Measurements from ENCODE around the gene RAB15. TPM values are rescaled to one million over a fixed set of nuclear protein-coding genes. Genes with fewer than 3 reads are reported as not detected.

The RAB15 gene
- total RNA-seq, 1 donor from 2014 or later, result 36.3 TPM

DNA sequence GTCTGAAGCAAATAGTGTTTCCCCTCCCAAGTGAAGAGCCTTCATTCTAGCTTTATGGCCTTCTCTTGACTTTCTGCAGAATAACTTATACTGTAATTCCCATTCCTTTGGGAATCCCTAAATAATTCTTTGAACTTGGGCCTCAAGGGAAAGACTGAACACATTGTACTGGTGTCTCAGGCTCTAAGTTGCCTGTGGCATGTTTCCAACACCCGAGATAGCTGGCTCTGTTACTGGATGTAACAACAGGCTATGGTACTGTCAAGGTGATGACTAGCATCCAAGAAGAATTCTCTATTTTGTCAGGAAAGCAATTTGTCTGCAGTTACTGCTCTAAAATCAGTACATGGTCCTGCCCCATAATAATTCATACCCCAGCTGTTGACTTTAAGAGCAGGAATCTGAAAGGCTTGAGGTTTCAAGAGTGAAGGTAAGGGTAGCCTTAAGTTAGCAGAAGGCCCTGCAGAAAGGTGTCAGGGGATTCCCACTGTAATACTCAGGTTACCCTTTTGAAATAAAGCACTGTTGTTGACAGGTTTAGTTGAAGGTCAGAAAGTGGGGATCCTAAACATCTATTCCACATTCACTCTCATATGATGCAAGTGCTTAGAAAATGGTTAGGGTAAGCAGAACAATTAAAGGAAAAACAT, 34.8 kb downstream of the RAB15 start:
- Histone ChIP-seq H3K27me3 (ENCODE audit: insufficient read depth, low read length) (no peaks in the 10 kb centered on the region), H3K79me2 (ENCODE audit: insufficient read depth, low read length) (no peaks in the 10 kb centered on the region), H3K27ac (ENCODE audit: low read depth, low read length) (no peak overlapping the region), H4K20me1 (ENCODE audit: insufficient read depth, low read length) (peaks cover 27% of the 10 kb centered on the region), H3K9me3 (ENCODE audit: insufficient read depth, low read depth, low read length) (no peaks in the 10 kb centered on the region), H3K4me3 (ENCODE audit: insufficient read depth, low read depth, low read length) (no peak overlapping the region), H2AFZ (ENCODE audit: low read depth, low read length) (no peak overlapping the region), H3K36me3 (ENCODE audit: insufficient read depth, low read length) (peaks cover 8% of the 10 kb centered on the region), H3K4me2 (ENCODE audit: low read length) (no peak overlapping the region), H3K4me1 (ENCODE audit: insufficient read depth, low read length) (no peaks in the 10 kb centered on the region), H3K9ac (ENCODE audit: low read length) (no peak overlapping the region)
- Mint-ChIP-seq H3K4me3 (ENCODE audit: unreplicated experiment) (no peak overlapping the region), H3K4me1 (ENCODE audit: low read depth, unreplicated experiment) (peaks cover 2% of the 10 kb centered on the region), H3K9me3 (ENCODE audit: unreplicated experiment) (no peaks in the 10 kb centered on the region), H3K27me3 (ENCODE audit: low read depth, unreplicated experiment) (no peaks in the 10 kb centered on the region), H3K27ac (ENCODE audit: unreplicated experiment) (no peak overlapping the region), H3K36me3 (ENCODE audit: low read depth, unreplicated experiment) (peaks cover 8% of the 10 kb centered on the region)
- FAIRE-seq, result no peak
- no peak for DNase-seq (ENCODE audit: low read depth)
- no peak for TF ChIP-seq EZH2 (IDR thresholded peaks at IDR 0.05; ENCODE audit: insufficient read depth, low read length)
- TF ChIP-seq, protein P1, sequence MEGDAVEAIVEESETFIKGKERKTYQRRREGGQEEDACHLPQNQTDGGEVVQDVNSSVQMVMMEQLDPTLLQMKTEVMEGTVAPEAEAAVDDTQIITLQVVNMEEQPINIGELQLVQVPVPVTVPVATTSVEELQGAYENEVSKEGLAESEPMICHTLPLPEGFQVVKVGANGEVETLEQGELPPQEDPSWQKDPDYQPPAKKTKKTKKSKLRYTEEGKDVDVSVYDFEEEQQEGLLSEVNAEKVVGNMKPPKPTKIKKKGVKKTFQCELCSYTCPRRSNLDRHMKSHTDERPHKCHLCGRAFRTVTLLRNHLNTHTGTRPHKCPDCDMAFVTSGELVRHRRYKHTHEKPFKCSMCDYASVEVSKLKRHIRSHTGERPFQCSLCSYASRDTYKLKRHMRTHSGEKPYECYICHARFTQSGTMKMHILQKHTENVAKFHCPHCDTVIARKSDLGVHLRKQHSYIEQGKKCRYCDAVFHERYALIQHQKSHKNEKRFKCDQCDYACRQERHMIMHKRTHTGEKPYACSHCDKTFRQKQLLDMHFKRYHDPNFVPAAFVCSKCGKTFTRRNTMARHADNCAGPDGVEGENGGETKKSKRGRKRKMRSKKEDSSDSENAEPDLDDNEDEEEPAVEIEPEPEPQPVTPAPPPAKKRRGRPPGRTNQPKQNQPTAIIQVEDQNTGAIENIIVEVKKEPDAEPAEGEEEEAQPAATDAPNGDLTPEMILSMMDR (IDR thresholded peaks at IDR 0.05; ENCODE audit: insufficient read depth, low read depth, low read length), result no peak

DNA sequence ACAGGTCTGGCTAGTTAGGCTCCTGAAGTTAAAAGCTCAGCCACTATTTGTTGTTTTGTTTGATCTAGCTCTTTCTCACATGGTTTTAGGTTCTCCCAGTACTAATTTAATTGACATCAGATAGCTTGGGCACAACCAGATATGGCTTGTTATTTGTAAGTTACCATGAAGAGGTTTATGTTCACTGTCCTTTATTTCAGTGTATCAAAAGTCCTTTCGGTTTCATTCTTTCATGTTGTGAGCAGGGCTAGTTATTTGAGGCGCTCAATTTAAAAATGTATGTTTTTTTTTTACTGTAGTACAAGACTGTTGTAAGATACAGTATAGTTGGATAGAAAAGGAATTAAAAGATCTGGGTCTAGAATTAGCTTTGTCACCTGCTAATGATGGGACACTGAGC, 36.6 kb downstream of the RAB15 start:
- TF ChIP-seq, protein P1 (IDR thresholded peaks at IDR 0.05; ENCODE audit: insufficient read depth, low read depth, low read length), result no peak
- Histone ChIP-seq H3K36me3 (ENCODE audit: insufficient read depth, low read length) (peaks cover 18% of the 10 kb centered on the region), H3K9me3 (ENCODE audit: insufficient read depth, low read depth, low read length) (no peaks in the 10 kb centered on the region), H3K4me1 (ENCODE audit: insufficient read depth, low read length) (no peaks in the 10 kb centered on the region), H4K20me1 (ENCODE audit: insufficient read depth, low read length) (peaks cover 27% of the 10 kb centered on the region), H3K4me3 (ENCODE audit: insufficient read depth, low read depth, low read length) (no peak overlapping the region), H3K9ac (ENCODE audit: low read length) (no peak overlapping the region), H3K4me2 (ENCODE audit: low read length) (no peak overlapping the region), H2AFZ (ENCODE audit: low read depth, low read length) (no peak overlapping the region), H3K27me3 (ENCODE audit: insufficient read depth, low read length) (no peaks in the 10 kb centered on the region), H3K79me2 (ENCODE audit: insufficient read depth, low read length) (no peaks in the 10 kb centered on the region), H3K27ac (ENCODE audit: low read depth, low read length) (no peak overlapping the region)
- FAIRE-seq (no peak), DNase-seq (ENCODE audit: low read depth) (no peak)
- Mint-ChIP-seq H3K4me3 (ENCODE audit: unreplicated experiment) (no peak overlapping the region), H3K27ac (ENCODE audit: unreplicated experiment) (no peak overlapping the region), H3K27me3 (ENCODE audit: low read depth, unreplicated experiment) (no peaks in the 10 kb centered on the region), H3K9me3 (ENCODE audit: unreplicated experiment) (no peaks in the 10 kb centered on the region), H3K36me3 (ENCODE audit: low read depth, unreplicated experiment) (peaks cover 8% of the 10 kb centered on the region), H3K4me1 (ENCODE audit: low read depth, unreplicated experiment) (peaks cover 3% of the 10 kb centered on the region)

DNA sequence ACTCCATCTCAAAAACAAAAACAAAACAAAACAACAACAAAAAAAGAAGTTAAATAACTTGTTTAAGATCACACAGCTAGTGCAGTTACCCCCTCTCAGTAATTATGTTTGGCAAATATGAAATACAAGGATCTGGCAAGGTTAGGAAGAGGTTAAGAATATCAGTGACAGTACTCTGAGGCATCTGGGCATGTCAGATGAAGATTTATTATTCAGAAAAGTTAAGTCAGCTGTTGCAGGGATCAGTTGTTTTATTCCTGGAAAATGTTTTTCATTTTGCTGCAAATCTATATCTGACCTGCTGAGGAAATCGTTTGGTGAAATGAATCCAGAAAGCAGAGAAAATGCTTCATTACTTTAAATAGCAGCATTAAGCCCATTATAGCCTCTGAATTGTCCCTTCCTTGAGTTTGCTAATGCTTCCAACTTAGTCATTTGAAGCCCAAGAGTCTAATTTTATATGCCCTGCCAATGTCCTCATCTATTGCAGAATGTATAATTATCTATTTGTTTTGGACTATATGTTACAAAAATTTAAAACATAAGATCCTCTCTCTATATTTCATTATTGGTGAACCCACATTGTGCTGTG, 37.7 kb downstream of the RAB15 start:
- Mint-ChIP-seq H3K4me3 (ENCODE audit: unreplicated experiment) (no peak overlapping the region), H3K36me3 (ENCODE audit: low read depth, unreplicated experiment) (peaks cover 6% of the 10 kb centered on the region), H3K4me1 (ENCODE audit: low read depth, unreplicated experiment) (peaks cover 10% of the 10 kb centered on the region), H3K27ac (ENCODE audit: unreplicated experiment) (no peak overlapping the region), H3K9me3 (ENCODE audit: unreplicated experiment) (no peaks in the 10 kb centered on the region), H3K27me3 (ENCODE audit: low read depth, unreplicated experiment) (no peaks in the 10 kb centered on the region)
- H3K9ac ChIP-seq (ENCODE audit: low read length), result no peak overlapping the region
- FAIRE-seq, result no peak
- no peak overlapping the region for H3K4me3 ChIP-seq (ENCODE audit: insufficient read depth, low read depth, low read length)
- no peaks in the 10 kb centered on the region for H3K79me2 ChIP-seq (ENCODE audit: insufficient read depth, low read length)
- DNase-seq (ENCODE audit: low read depth), result no peak
- no peaks in the 10 kb centered on the region for H3K4me1 ChIP-seq (ENCODE audit: insufficient read depth, low read length)
- H3K36me3 ChIP-seq (ENCODE audit: insufficient read depth, low read length), result peaks cover 18% of the 10 kb centered on the region
- no peak overlapping the region for H3K27ac ChIP-seq (ENCODE audit: low read depth, low read length)
- H2AFZ ChIP-seq (ENCODE audit: low read depth, low read length), result no peak overlapping the region
- H3K9me3 ChIP-seq (ENCODE audit: insufficient read depth, low read depth, low read length), result no peaks in the 10 kb centered on the region
- H3K27me3 ChIP-seq (ENCODE audit: insufficient read depth, low read length), result no peaks in the 10 kb centered on the region
- TF ChIP-seq, protein P1 (IDR thresholded peaks at IDR 0.05; ENCODE audit: insufficient read depth, low read depth, low read length), result no peak
- no peak for TF ChIP-seq EZH2 (IDR thresholded peaks at IDR 0.05; ENCODE audit: insufficient read depth, low read length)
- no peak overlapping the region for H3K4me2 ChIP-seq (ENCODE audit: low read length)
- peaks cover 26% of the 10 kb centered on the region for H4K20me1 ChIP-seq (ENCODE audit: insufficient read depth, low read length)

Data from astrocyte (in vitro differentiated cells and primary cell).